NCI-H2171 (cell line): ENCODE measurements around the gene SERPINA3.
"Not testable (repeated sequence)": the region's sequence is repeated elsewhere in the genome, so short reads cannot be mapped to it uniquely, and the experiment has no call there.

Experiments
- DNase-seq: peaks from one replicate; lab custom pipeline; 2025; lab: John Stamatoyannopoulos, UW

SERPINA3 gene

GRCh38 chr14:94584591-94585280 lies 27.5 kb upstream of the SERPINA3 start:
- DNase-seq: no peak

- DNase-seq: no peak
Measured at GRCh38 chr14:94586635-94587034, 25.6 kb upstream of the SERPINA3 start.

DNA sequence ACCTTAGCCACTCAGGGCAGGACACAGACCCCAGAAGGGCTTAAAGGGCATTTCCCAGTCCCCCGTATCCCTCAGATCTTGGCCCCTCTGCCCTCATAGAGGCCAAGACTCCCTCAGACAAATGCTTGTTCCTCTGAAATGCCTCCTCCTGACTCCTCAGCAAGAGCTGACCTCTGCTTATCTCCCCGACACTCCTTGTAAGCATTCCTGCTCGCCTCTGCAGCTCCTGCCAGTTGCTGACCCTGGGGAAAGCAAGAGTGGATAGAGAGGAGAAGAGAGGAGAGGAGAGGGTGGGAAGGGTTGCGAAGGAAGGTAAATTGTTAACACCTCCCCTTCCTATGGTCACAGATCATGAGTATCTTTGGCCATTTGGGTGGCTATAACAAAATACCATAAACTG lies 23.9 kb upstream of the SERPINA3 start:
- no peak for DNase-seq

DNA sequence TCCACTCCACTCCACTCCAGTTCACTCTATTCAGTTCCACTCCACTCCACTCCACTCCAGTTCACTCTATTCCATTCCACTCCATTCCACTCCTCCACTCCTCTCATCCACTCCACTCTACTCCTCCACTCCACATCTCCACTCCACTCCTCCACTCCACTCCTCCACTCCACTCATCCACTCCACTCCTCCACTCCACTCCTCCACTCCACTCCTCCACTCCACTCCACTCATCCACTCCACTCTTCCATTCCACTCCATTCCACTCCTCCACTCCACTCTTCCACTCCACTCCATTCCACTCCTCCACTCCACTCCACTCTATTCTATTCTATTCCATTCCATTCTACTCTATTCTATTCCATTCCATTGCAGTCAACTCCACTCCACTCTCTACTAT lies 21.1 kb upstream of the SERPINA3 start:
- no peak for DNase-seq

GRCh38 chr14:94591871-94592270 lies 20.3 kb upstream of the SERPINA3 start:
- no peak for DNase-seq

- DNase-seq: no peak
Measured at GRCh38 chr14:94592457-94592856, 19.7 kb upstream of the SERPINA3 start.

DNA sequence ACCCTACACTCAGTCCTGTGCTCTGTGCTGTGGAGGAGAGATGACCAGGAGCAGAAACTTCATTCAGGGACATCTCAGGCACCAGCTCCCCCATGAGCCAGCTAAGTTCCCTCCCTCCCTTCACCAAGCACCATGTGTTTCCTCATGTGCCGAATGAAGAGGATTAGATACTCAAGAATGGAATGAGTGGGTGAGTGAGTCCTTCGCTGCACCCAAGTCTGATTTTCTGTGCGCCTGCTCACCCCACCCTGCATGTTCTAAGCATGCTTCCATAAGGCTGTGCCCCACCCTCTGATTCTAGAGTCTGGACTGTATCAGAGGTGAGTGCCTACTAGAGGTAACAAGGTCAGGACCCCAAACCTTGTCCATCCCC lies 18.8 kb upstream of the SERPINA3 start:
- no peak for DNase-seq

DNA sequence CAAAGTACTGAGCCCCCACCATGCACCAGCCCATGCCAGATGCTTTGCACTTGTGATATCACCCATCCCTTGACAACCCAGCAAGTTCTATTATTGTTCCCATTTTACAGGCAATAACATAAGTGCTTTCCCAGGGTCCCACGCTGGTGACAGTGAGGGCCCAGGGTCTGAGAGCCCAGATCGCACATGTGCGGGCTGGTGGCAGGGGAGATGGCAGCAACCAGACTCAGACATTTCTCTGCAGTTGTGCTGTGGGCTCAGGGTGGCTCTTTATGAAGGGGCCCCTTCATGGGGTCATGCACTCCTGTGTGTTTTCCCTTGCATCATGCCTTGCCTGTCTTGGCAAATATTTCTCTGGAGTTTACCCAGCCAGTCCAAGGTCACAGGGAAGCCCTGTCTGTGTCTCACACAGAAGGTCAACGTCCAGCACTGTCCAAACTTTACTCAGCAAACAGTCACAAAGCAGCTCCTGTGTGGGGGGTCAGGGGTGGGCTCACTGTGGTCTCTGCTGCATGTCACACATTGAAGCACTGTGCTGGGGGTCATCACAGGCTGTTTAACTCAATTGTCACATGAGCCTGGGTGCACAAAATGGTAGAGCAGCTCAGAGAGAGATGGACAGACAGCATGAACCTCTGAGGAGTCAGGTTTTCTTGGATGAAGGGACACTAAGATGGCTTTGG lies 18.3 kb upstream of the SERPINA3 start:
- DNase-seq: no peak

GRCh38 chr14:94594441-94594840 lies 17.8 kb upstream of the SERPINA3 start:
- no peak for DNase-seq

DNA sequence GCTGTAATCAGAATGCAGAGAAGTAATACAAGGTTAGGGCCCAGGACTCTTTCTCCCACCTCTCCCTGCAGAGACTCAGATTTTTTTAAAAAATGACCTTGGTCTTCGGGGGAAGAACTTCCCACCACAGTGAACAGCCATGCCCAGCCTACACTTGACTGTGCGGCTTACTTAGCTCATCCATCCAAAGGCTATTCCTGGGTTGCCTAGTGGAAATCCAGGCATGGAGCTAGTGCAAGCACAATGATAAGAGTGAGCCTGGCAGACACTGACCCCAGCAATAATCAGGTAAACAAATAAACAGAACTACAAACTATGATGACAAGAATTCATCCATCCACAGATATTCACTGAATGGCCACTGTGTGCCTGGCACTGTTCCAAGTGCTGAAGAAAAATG lies 16.3 kb upstream of the SERPINA3 start:
- no peak for DNase-seq

- DNase-seq: no peak
Measured at GRCh38 chr14:94596361-94596760, 15.8 kb upstream of the SERPINA3 start.

DNA sequence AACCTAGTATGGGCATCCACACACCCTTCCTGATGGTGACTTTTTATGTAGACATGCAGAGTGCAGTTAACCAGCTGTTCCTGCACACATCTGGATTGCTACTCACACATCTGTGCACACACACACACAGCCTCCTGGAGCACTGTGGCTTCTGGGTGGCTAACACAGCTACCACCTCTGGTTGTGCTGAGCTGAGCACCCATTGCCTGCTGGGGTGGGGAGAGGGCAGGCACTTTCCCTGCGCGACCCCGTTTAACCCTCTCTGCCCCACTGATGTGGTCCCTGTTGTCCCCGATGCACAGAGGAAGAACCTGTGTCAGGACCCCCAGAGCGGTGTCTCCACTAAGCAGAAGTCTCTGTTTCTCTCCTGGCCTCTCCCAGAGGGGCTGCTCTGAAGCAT lies 14.4 kb upstream of the SERPINA3 start:
- no peak for DNase-seq

DNA sequence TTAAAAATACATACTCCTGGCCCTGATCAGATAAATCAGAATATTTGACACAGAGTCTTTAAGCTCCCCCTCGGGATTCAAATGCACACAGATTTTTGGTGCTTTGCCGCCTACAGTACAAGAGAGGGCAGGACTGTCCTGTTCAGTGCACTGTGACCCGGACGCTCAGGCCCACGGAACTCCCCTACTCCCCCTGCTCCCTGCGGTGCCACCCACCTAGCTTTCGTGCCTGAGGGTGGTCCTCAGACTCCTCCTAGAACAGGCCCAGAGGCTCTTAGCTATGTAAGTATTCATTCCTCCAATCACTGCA lies 13.7 kb upstream of the SERPINA3 start:
- DNase-seq: no peak

DNA sequence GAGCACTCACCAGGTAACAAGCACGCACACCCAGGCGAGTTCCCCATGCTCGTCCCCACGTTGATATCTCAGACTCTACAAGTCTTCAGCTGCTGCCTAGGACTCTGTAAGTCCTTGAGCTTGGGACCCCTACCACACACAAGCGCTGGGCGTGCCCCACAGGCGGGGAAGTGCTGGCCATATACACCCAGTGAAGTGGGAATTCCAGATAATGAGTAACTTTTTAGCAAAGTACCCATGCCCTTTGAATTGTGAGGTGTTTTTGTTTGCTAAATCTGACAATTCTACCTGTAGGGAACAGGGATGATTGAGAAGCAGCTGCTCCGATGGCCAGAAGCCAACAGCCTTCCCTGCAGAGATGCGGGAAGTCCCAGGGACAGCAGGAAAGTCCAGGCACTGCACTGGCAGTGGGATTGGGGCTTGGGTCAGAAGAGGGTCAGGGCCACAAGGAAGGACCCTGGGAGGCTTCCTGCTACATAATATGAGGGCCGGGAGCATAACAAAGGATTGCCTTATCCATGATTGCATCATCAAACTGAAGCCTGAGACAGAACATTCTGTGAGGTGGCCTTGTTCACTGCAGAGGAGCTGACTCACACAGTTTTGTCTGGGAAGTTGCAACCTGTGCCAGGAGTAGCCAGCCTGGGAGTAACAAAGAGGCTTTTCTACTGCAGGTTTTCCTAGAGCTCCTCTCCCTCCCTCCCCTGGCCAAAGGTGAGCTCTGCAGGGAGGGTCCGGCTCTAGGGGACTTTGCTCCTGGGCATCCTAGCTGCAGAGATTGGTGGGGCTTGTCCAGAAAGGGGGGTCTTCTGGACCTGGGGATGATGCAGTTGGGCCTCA lies 13.2 kb upstream of the SERPINA3 start:
- no peak for DNase-seq

DNA sequence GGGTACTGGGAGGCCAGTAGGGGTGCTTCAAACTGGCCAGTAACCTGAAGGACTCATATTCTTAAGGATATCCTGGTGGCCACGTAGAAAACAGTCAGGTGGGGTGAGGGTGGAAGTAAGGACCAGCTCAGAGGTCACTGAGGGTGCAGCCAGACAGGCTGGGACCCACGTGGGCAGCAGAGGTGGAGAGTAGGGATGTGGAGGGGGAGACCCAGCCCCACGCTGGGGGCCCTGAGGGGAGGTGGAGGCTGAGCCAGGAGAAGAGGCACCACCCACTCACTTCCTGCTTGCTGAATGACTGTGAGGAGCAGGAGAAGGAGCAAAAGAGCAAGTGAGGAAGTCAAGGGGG lies 12.6 kb upstream of the SERPINA3 start:
- no peak for DNase-seq

- DNase-seq: no peak
Measured at GRCh38 chr14:94600148-94600545, 12.0 kb upstream of the SERPINA3 start.

- DNase-seq: no peak
Measured at GRCh38 chr14:94601884-94602391, 10.3 kb upstream of the SERPINA3 start.

- no peak for DNase-seq
Measured at GRCh38 chr14:94602722-94603121, 9.5 kb upstream of the SERPINA3 start.

GRCh38 chr14:94605361-94605760 lies 6.8 kb upstream of the SERPINA3 start:
- no peak for DNase-seq

DNA sequence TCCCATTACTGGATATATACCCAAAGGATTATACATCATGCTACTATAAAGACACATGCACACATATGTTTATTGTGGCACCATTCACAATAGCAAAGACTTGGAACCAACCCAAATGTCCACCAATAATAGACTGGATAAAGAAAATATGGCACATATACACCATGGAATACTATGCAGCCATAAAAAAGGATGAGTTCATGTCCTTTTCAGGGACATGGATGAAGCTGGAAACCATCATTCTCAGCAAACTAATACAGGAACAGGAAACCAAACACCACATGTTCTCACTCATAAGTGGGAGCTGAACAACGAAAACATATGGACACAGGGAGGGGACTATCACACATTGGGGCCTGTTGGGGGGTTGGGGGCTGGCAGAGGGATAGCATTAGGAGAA lies 3.2 kb upstream of the SERPINA3 start:
- not testable (repeated sequence) for DNase-seq

GRCh38 chr14:94611179-94611578 lies 1.0 kb upstream of the SERPINA3 start:
- no peak for DNase-seq

GRCh38 chr14:94612580-94613554 lies 676 bp downstream of the SERPINA3 start:
- no peak for DNase-seq
